ENCODE data around the gene ARHGAP22.

ARHGAP22 gene

GRCh38 chr10:48469516-48470020, 135.3 kb downstream of the ARHGAP22 start:
- TF ChIP-seq SPI1 (IDR thresholded peaks at IDR 0.05; ENCODE audit: low read depth, low read length), result no peak
- TF ChIP-seq POU2F2 (IDR thresholded peaks at IDR 0.05; ENCODE audit: low read depth, low read length), result no peak
- TF ChIP-seq PAX5 (IDR thresholded peaks at IDR 0.05; ENCODE audit: insufficient read depth, low read length, severe bottlenecking), result no peak
- TF ChIP-seq TAF1 (IDR thresholded peaks at IDR 0.05; ENCODE audit: low read depth, low read length), result no peak
- TF ChIP-seq POLR2AphosphoS5 (IDR thresholded peaks at IDR 0.05; ENCODE audit: low read depth, low read length), result no peak
- no peak for TF ChIP-seq POLR2A (IDR thresholded peaks at IDR 0.05; ENCODE audit: low read depth, low read length)
- DNase-seq (ENCODE audit: insufficient read length, low spot score) (no peak), FAIRE-seq (no peak)

- TF ChIP-seq POLR2AphosphoS5 (IDR thresholded peaks at IDR 0.05; ENCODE audit: low read depth, low read length) (no peak), SPI1 (IDR thresholded peaks at IDR 0.05; ENCODE audit: low read depth, low read length) (no peak), TAF1 (IDR thresholded peaks at IDR 0.05; ENCODE audit: low read depth, low read length) (no peak), PAX5 (IDR thresholded peaks at IDR 0.05; ENCODE audit: insufficient read depth, low read length, severe bottlenecking) (no peak), POLR2A (IDR thresholded peaks at IDR 0.05; ENCODE audit: low read depth, low read length) (no peak), POU2F2 (IDR thresholded peaks at IDR 0.05; ENCODE audit: low read depth, low read length) (no peak)
- no peak for FAIRE-seq
- DNase-seq (ENCODE audit: insufficient read length, low spot score), result no peak
These were observed 135.9 kb downstream of the ARHGAP22 start for GRCh38 chr10:48468866-48469511.

GRCh38 chr10:48468130-48468790, 136.6 kb downstream of the ARHGAP22 start:
- DNase-seq (ENCODE audit: insufficient read length, low spot score), result no peak
- TF ChIP-seq PAX5 (IDR thresholded peaks at IDR 0.05; ENCODE audit: insufficient read depth, low read length, severe bottlenecking) (no peak), SPI1 (IDR thresholded peaks at IDR 0.05; ENCODE audit: low read depth, low read length) (no peak), POLR2A (IDR thresholded peaks at IDR 0.05; ENCODE audit: low read depth, low read length) (no peak), POU2F2 (IDR thresholded peaks at IDR 0.05; ENCODE audit: low read depth, low read length) (no peak), POLR2AphosphoS5 (IDR thresholded peaks at IDR 0.05; ENCODE audit: low read depth, low read length) (no peak), TAF1 (IDR thresholded peaks at IDR 0.05; ENCODE audit: low read depth, low read length) (no peak)
- FAIRE-seq, result no peak

- DNase-seq (ENCODE audit: insufficient read length, low spot score), result no peak
- TF ChIP-seq POLR2AphosphoS5 (IDR thresholded peaks at IDR 0.05; ENCODE audit: low read depth, low read length) (no peak), SPI1 (IDR thresholded peaks at IDR 0.05; ENCODE audit: low read depth, low read length) (no peak), PAX5 (IDR thresholded peaks at IDR 0.05; ENCODE audit: insufficient read depth, low read length, severe bottlenecking) (no peak), POU2F2 (IDR thresholded peaks at IDR 0.05; ENCODE audit: low read depth, low read length) (no peak), POLR2A (IDR thresholded peaks at IDR 0.05; ENCODE audit: low read depth, low read length) (no peak), TAF1 (IDR thresholded peaks at IDR 0.05; ENCODE audit: low read depth, low read length) (no peak)
- FAIRE-seq, result no peak
These were observed 137.2 kb downstream of the ARHGAP22 start for GRCh38 chr10:48467669-48468068.

- TF ChIP-seq POLR2AphosphoS5 (IDR thresholded peaks at IDR 0.05; ENCODE audit: low read depth, low read length) (no peak), POLR2A (IDR thresholded peaks at IDR 0.05; ENCODE audit: low read depth, low read length) (no peak)
- FAIRE-seq (no peak), DNase-seq (ENCODE audit: insufficient read length, low spot score) (no peak)
These were observed 138.1 kb downstream of the ARHGAP22 start for GRCh38 chr10:48466611-48467240.

- FAIRE-seq (no peak), DNase-seq (ENCODE audit: insufficient read length, low spot score) (no peak)
- TF ChIP-seq PAX5 (IDR thresholded peaks at IDR 0.05; ENCODE audit: insufficient read depth, low read length, severe bottlenecking) (no peak), SPI1 (IDR thresholded peaks at IDR 0.05; ENCODE audit: low read depth, low read length) (no peak), POLR2A (IDR thresholded peaks at IDR 0.05; ENCODE audit: low read depth, low read length) (no peak), POLR2AphosphoS5 (IDR thresholded peaks at IDR 0.05; ENCODE audit: low read depth, low read length) (no peak), POU2F2 (IDR thresholded peaks at IDR 0.05; ENCODE audit: low read depth, low read length) (no peak), TAF1 (IDR thresholded peaks at IDR 0.05; ENCODE audit: low read depth, low read length) (no peak)
These were observed 138.9 kb downstream of the ARHGAP22 start for GRCh38 chr10:48465860-48466521.

GRCh38 chr10:48464871-48465736, 139.8 kb downstream of the ARHGAP22 start:
- FAIRE-seq (no peak), DNase-seq (ENCODE audit: insufficient read length, low spot score) (no peak)
- TF ChIP-seq PAX5 (IDR thresholded peaks at IDR 0.05; ENCODE audit: insufficient read depth, low read length, severe bottlenecking), result no peak
- no peak for TF ChIP-seq SPI1 (IDR thresholded peaks at IDR 0.05; ENCODE audit: low read depth, low read length)
- no peak for TF ChIP-seq POLR2A (IDR thresholded peaks at IDR 0.05; ENCODE audit: low read depth, low read length)
- no peak for TF ChIP-seq POLR2AphosphoS5 (IDR thresholded peaks at IDR 0.05; ENCODE audit: low read depth, low read length)
- TF ChIP-seq POU2F2 (IDR thresholded peaks at IDR 0.05; ENCODE audit: low read depth, low read length), result no peak
- TF ChIP-seq TAF1 (IDR thresholded peaks at IDR 0.05; ENCODE audit: low read depth, low read length), result no peak

GRCh38 chr10:48464121-48464870, 140.6 kb downstream of the ARHGAP22 start:
- DNase-seq (ENCODE audit: insufficient read length, low spot score), result no peak
- TF ChIP-seq PAX5 (IDR thresholded peaks at IDR 0.05; ENCODE audit: insufficient read depth, low read length, severe bottlenecking), result no peak
- no peak for TF ChIP-seq POLR2AphosphoS5 (IDR thresholded peaks at IDR 0.05; ENCODE audit: low read depth, low read length)
- TF ChIP-seq POLR2A (IDR thresholded peaks at IDR 0.05; ENCODE audit: low read depth, low read length), result no peak
- TF ChIP-seq TAF1 (IDR thresholded peaks at IDR 0.05; ENCODE audit: low read depth, low read length), result no peak
- no peak for TF ChIP-seq SPI1 (IDR thresholded peaks at IDR 0.05; ENCODE audit: low read depth, low read length)
- no peak for TF ChIP-seq POU2F2 (IDR thresholded peaks at IDR 0.05; ENCODE audit: low read depth, low read length)
- no peak for FAIRE-seq
